Pancreas (tissue), 10 donors: Measurements from ENCODE around the gene KRTAP13-1. TPM values are rescaled to one million over a fixed set of nuclear protein-coding genes. Genes with fewer than 3 reads are reported as not detected.

Source experiments
- ATAC-seq, 4 donors: fragments of 200-7000 bp; cut with Tn5 transposase; one replicate each; pipeline versions ENCODE4 v1.8.0 to v1.9.1; 2020; ENCODE audit warnings: mild to moderate bottlenecking in 4 of 4, moderate library complexity in 4 of 4
- DNase-seq, 6 donors: peaks; one replicate each; pipeline ENCODE4 v3.0.0-alpha.2; 2020
- FAIRE-seq: peaks from 2 replicates; lab custom pipeline; 2012; peaks lifted over from hg19 to GRCh38; lab: Jason Lieb, UNC
- H3K27ac ChIP-seq, 4 donors: fragments of 200-600 bp; sonication (generic); 1 replicate in 3 of 4; 2 replicates in 1 of 4; pipeline versions ENCODE4 v1.5.0 to v1.8.0; 2020
- H3K27me3 ChIP-seq, 4 donors: fragments of 200-600 bp; one replicate each; pipeline ENCODE4 v1.8.0; 2021
- H3K36me3 ChIP-seq, 3 donors: fragments of 200-600 bp; sonication (generic) in 1 of 3; one replicate each; pipeline versions ENCODE4 v1.5.0 to v1.8.0; 2020 to 2021
- H3K4me1 ChIP-seq, 3 donors: fragments of 200-600 bp; one replicate each; pipeline ENCODE4 v1.8.0; 2021
- H3K4me3 ChIP-seq, 4 donors: fragments of 200-600 bp; sonication (generic) in 2 of 4; one replicate each; pipeline versions ENCODE4 v1.5.0 to v1.8.0; 2020 to 2021
- H3K9me3 ChIP-seq, 4 donors: fragments of 200-600 bp; one replicate each; pipeline ENCODE4 v1.8.0; 2021
- WGBS, 2 donors: extraction: QIAGEN DNeasy Blood & Tissue Kit; methylation state at CpG; one replicate each; pipeline ENCODE4 v1.1.7; 2013; 5-methylcytosine and 5-hydroxymethylcytosine counted together
- intact Hi-C, 3 donors: fragments of 100-400 bp; cut with DNase I; formaldehyde crosslinking; loops; one replicate each; pipeline versions ENCODE4 v1.11.1 to v1.14.2; 2022
- polyA plus RNA-seq, 2 donors: library from polyadenylated mRNA; stranded (reverse); fragments of 200-250 nt; gene quantifications; one replicate each; pipeline ENCODE4 v1.2.3, GENCODE V29; 2013
- total RNA-seq, 6 donors: library from RNA; stranded (reverse); fragmentation: NEBNext Ultra II Directional in 4 of 6; extraction: Animal tissue kit (Norgen Biotek cat#: 25700) in 4 of 6; gene quantifications; one replicate each; pipeline versions ENCODE4 v1.2.1 to v1.2.4, GENCODE V29; 2021 to 2023
- TF ChIP-seq, protein P1 (sequence below), 4 donors: fragments of 200-600 bp; sonication (generic) in 3 of 4; IDR thresholded peaks; one replicate each; pipeline versions ENCODE4 v1.5.0 to v1.8.0; 2021; ENCODE audit warnings: antibody characterized with exemption in 4 of 4
- donor health status: healthy with polysubstance abuse.
- donor health status: DM: no; HTN: no; CAD: no; lungs with moderate emphysema.
- donor health status: DM: no; HTN: no; CAD: no.
- donor health status: control.
- donor health status: control.
- donor health status: Bipolar disorder and iron deficiency.
- donor health status: DM: yes; HTN: yes; CAD: no.
- donor health status: DM: no; HTN: no; CAD: no.
- donor health status: DM: no; HTN: no; CAD: no.
- donor health status: DM: yes; HTN: yes; CAD: no.

Gene KRTAP13-1
- total RNA-seq (not detected), polyA plus RNA-seq (not detected)

DNA sequence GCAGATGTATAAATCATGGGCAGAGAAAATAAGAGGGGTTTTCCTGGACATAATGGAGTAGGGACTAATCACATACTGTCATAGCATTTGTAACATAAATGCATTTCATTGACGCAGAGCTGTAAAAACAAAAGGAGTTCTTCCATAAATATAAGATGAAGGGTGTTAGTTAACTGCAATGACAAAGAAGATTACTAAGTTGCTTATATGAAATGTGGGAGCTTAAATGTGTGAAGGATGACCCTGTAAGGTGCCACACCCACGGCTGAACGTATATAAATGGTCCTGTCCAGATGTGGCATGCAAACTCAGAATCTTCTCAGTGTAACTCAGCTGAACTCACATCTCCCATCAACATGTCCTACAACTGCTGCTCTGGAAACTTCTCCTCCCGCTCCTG, at the start of gene KRTAP13-1:
Gene KRTAP13-1, plus strand, starts transcription at position 301 of the 400 bp plus-strand sequence. Its CDS starts 56 bp downstream, at position 357.
- ATAC-seq (no peak), FAIRE-seq (no peak), DNase-seq (no peak)
- H3K27ac ChIP-seq: no peak within 1 kb of the TSS
- H3K4me3 ChIP-seq: no peak within 1 kb of the TSS
- no peaks in the 10 kb centered on the region for H3K4me1 ChIP-seq
- TF ChIP-seq, protein P1, sequence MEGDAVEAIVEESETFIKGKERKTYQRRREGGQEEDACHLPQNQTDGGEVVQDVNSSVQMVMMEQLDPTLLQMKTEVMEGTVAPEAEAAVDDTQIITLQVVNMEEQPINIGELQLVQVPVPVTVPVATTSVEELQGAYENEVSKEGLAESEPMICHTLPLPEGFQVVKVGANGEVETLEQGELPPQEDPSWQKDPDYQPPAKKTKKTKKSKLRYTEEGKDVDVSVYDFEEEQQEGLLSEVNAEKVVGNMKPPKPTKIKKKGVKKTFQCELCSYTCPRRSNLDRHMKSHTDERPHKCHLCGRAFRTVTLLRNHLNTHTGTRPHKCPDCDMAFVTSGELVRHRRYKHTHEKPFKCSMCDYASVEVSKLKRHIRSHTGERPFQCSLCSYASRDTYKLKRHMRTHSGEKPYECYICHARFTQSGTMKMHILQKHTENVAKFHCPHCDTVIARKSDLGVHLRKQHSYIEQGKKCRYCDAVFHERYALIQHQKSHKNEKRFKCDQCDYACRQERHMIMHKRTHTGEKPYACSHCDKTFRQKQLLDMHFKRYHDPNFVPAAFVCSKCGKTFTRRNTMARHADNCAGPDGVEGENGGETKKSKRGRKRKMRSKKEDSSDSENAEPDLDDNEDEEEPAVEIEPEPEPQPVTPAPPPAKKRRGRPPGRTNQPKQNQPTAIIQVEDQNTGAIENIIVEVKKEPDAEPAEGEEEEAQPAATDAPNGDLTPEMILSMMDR (IDR thresholded peaks at IDR 0.05): no peak
- 62 to 63% methylated on average over 4 of the region's 4 CpGs for WGBS, 2 donors
- intact Hi-C loops: no loop called here
- no peaks in the 10 kb centered on the region for H3K27me3 ChIP-seq
- H3K9me3 ChIP-seq: no peaks in the 10 kb centered on the region
- H3K36me3 ChIP-seq: no peaks in the 10 kb centered on the region

DNA sequence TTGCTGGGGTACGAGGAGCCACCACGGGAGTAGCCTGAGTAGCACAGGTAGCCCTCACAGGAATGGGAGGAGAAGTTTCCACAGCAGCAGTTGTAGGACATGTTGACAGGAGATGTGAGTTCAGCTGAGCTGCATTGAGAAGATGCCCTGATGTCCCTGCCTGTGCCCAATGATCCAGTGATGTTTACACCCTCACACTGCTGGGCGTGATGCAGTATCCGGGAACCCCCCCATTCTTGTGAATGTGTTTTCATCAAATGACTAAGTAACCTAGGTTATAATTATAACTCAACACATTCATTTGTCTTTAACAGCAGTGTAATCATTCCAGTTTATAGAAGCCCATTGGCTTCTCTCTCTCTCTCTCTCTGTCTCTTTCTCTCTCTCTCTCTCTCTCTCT, 47.3 kb upstream of the KRTAP13-1 start, which contains the start of gene KRTAP23-1:
Gene KRTAP23-1, minus strand, starts transcription at position 101 of the 400 bp plus-strand sequence. Its CDS starts 0 bp downstream, at position 101.
- FAIRE-seq (no peak), ATAC-seq (no peak), DNase-seq (no peak)
- Histone ChIP-seq H3K27me3 (no peaks in the 10 kb centered on the region), H3K27ac (no peak within 1 kb of the TSS), H3K9me3 (no peaks in the 10 kb centered on the region), H3K36me3 (no peaks in the 10 kb centered on the region), H3K4me3 (no peak within 1 kb of the TSS), H3K4me1 (no peaks in the 10 kb centered on the region)
- TF ChIP-seq, protein P1 (IDR thresholded peaks at IDR 0.05): no peak
- 74 to 75% methylated on average over 4 of the region's 4 CpGs for WGBS, 2 donors
- intact Hi-C loops: loop anchor here in 1 of 3 donors (10.0 kb wide), 1 partner anchor 736 kb away; no protein-coding TSS in a partner anchor

GRCh38 chr21:30349572-30349971, 46.3 kb upstream of the KRTAP13-1 start:
- no peak overlapping the region for H3K27ac ChIP-seq
- no peaks in the 10 kb centered on the region for H3K27me3 ChIP-seq
- H3K4me1 ChIP-seq: no peaks in the 10 kb centered on the region
- TF ChIP-seq, protein P1 (IDR thresholded peaks at IDR 0.05): no peak
- intact Hi-C loops: loop anchor here in 1 of 3 donors (10.0 kb wide), 1 partner anchor 735 kb away; no protein-coding TSS in a partner anchor
- DNase-seq: no peak
- H3K4me3 ChIP-seq: no peak overlapping the region
- WGBS, 2 donors: 41 to 44% methylated on average over 3 of the region's 3 CpGs
- no peaks in the 10 kb centered on the region for H3K9me3 ChIP-seq
- no peaks in the 10 kb centered on the region for H3K36me3 ChIP-seq
- ATAC-seq: no peak
- no peak for FAIRE-seq

- no peak for FAIRE-seq
- no peaks in the 10 kb centered on the region for H3K4me1 ChIP-seq
- TF ChIP-seq, protein P1 (IDR thresholded peaks at IDR 0.05): no peak
- DNase-seq: no peak
- intact Hi-C loops: no loop called here
- no peaks in the 10 kb centered on the region for H3K36me3 ChIP-seq
- ATAC-seq: no peak
- no peak overlapping the region for H3K4me3 ChIP-seq
- H3K27me3 ChIP-seq: no peaks in the 10 kb centered on the region
- no peaks in the 10 kb centered on the region for H3K9me3 ChIP-seq
- WGBS, 2 donors: 94 to 98% methylated on average over 1 of the region's 1 CpG
- H3K27ac ChIP-seq: no peak overlapping the region
Measured at GRCh38 chr21:30351534-30351933, 44.3 kb upstream of the KRTAP13-1 start.

DNA sequence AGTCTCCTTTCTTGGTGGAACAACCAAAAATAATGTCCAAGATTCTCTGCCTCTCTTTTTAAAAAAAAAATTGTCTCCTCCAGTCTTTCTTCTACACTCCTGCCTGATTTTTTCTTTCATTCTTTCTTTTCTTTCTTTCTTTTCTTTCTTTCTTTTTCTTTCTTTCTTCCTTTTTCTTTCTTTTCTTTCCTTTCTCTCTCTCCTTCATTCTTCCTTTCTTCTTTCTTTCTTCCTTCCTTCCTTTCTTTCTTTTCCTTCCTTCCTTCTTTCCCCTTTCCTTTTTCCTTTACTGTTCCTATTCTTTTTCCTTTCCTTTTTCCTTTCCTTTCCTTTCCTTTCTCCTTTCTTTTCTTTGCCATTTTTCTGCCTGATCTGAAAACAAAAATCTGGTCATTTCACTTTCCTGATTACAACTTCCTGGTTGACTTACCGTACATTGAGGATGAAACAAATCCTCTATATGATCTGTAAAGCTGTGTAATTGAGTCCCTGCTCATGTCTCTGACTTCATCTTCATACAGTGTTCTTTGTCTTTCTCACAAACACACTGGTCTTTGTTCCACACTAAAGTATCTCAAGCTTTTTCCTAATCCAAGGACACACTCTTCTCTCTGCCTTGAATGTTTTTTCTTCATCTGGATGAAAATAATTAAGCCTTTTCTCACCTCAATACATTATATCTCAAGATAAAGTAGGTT, 41.4 kb upstream of the KRTAP13-1 start:
- ATAC-seq (no peak), DNase-seq (no peak), FAIRE-seq (no peak)
- H3K27me3 ChIP-seq: no peaks in the 10 kb centered on the region
- WGBS, 2 donors: 58% methylated on average over 1 of the region's 1 CpG
- H3K27ac ChIP-seq: no peak overlapping the region
- no peaks in the 10 kb centered on the region for H3K9me3 ChIP-seq
- no peaks in the 10 kb centered on the region for H3K4me1 ChIP-seq
- no peak overlapping the region for H3K4me3 ChIP-seq
- H3K36me3 ChIP-seq: no peaks in the 10 kb centered on the region
- TF ChIP-seq, protein P1 (IDR thresholded peaks at IDR 0.05): no peak
- intact Hi-C loops: no loop called here
